GM12878 (cell line): ENCODE data around the gene PLEK2. TPM values are rescaled to one million over a fixed set of nuclear protein-coding genes. Genes with fewer than 3 reads are reported as not detected.

ENCODE experiments used
- ATAC-seq: fragments of 200-7000 bp; cut with Tn5 transposase; 3 replicates; pipeline ENCODE4 v1.9.1; 2020; ENCODE audit warnings: mild to moderate bottlenecking, moderate library complexity
- BruUV-seq: library from RNA; stranded (reverse); fragments of 400-500 nt; replicated peaks from 2 replicates; lab custom pipeline; 2021; lab: Mats Ljungman, UMichigan
- CTCF ChIA-PET: fragments of 300-600 bp; sonication (Branson Sonifier 250); formaldehyde crosslinking; extraction: SDS; loops from one replicate; lab custom pipeline; 2021; ENCODE audit warnings: inconsistent platforms; lab: Yijun Ruan, JAX
- POLR2A ChIA-PET: fragments of 350-600 bp; formaldehyde crosslinking; extraction: SDS; loops from one replicate; lab custom pipeline; 2021; ENCODE audit warnings: inconsistent platforms; lab: Charles Lee
- RAD21 ChIA-PET: fragments of 300-600 bp; sonication (Branson Sonifier 250); formaldehyde crosslinking; loops from one replicate; lab custom pipeline; 2023; ENCODE audit warnings: antibody characterized with exemption; ENCODE audit not compliant: unreplicated experiment; lab: Charles Lee
- SMC1A ChIA-PET: fragments of 300-600 bp; sonication (Branson Sonifier 250); formaldehyde crosslinking; loops from one replicate; lab custom pipeline; 2023; ENCODE audit not compliant: unreplicated experiment, uncharacterized antibody; lab: Charles Lee
- DNase-seq: peaks from one replicate; pipeline ENCODE4 v3.0.0-alpha.2; 2011; ENCODE audit warnings: low read depth, low spot score
- FAIRE-seq: peaks from 3 replicates; lab custom pipeline; 2011; peaks lifted over from hg19 to GRCh38; lab: Jason Lieb, UNC
- H2AFZ ChIP-seq: 2 replicates; pipeline ENCODE4 v1.6.0; 2011; ENCODE audit warnings: low read depth, low read length, control low read depth; ENCODE audit not compliant: control insufficient read depth
- H3K27ac ChIP-seq: 2 replicates; pipeline ENCODE4 v1.5.1; 2011; ENCODE audit warnings: control low read depth; ENCODE audit not compliant: control insufficient read depth, insufficient read depth
- H3K27me3 ChIP-seq, 2 experiments: replicated peaks in 1 of 2; 2 replicates each; pipeline versions ENCODE4 v1.6.0 to v1.6.1; 2011; ENCODE audit warnings: low read length in 1 of 2; ENCODE audit not compliant: control insufficient read depth in 2 of 2, insufficient read depth in 2 of 2
- H3K36me3 ChIP-seq, 2 experiments: 2 replicates each; pipeline ENCODE4 v1.5.1; 2011; ENCODE audit warnings: low read length in 1 of 2; ENCODE audit not compliant: control insufficient read depth in 2 of 2, insufficient read depth in 2 of 2
- H3K4me1 ChIP-seq: 2 replicates; pipeline ENCODE4 v1.6.1; 2011; ENCODE audit warnings: mild to moderate bottlenecking, low read length, moderate library complexity, mixed read lengths; ENCODE audit not compliant: control insufficient read depth, insufficient read depth
- H3K4me2 ChIP-seq: 2 replicates; pipeline ENCODE4 v1.6.0; 2011; ENCODE audit warnings: control low read depth; ENCODE audit not compliant: control insufficient read depth, insufficient read depth
- H3K4me3 ChIP-seq: fragments of 200-600 bp; sonication (generic); 2 replicates; pipeline ENCODE4 v1.5.1; 2016
- H3K79me2 ChIP-seq: 2 replicates; pipeline ENCODE4 v1.6.0; 2011; ENCODE audit warnings: low read length; ENCODE audit not compliant: control insufficient read depth, insufficient read depth
- H3K9ac ChIP-seq: 2 replicates; pipeline ENCODE4 v1.8.0; 2011; ENCODE audit warnings: low read length, control low read depth, mixed read lengths; ENCODE audit not compliant: control insufficient read depth, insufficient read depth
- H3K9me3 ChIP-seq: replicated peaks from 3 replicates; pipeline ENCODE4 v1.5.1; 2011; ENCODE audit warnings: mild to moderate bottlenecking, low read length; ENCODE audit not compliant: control insufficient read depth, insufficient read depth
- H4K20me1 ChIP-seq: 2 replicates; pipeline ENCODE4 v1.6.0; 2011; ENCODE audit not compliant: control insufficient read depth, insufficient read depth
- BRCA1 ChIP-seq: IDR thresholded peaks from 2 replicates; pipeline ENCODE4 v1.6.1; 2011; ENCODE audit warnings: low read depth, low read length, improper control_type of control experiment
- CREB1 ChIP-seq: IDR thresholded peaks from 2 replicates; pipeline ENCODE4 v1.6.1; 2012; ENCODE audit warnings: low read depth, mild to moderate bottlenecking, inconsistent platforms
- CUX1 ChIP-seq: IDR thresholded peaks from 2 replicates; pipeline ENCODE4 v1.6.1; 2012; ENCODE audit warnings: improper control_type of control experiment, low read depth, low read length; ENCODE audit not compliant: insufficient replicate concordance
- LARP7 ChIP-seq: fragments of 450-650 bp; IDR thresholded peaks from 2 replicates; pipeline ENCODE4 v1.6.1; 2017; ENCODE audit warnings: mild to moderate bottlenecking
- MTA3 ChIP-seq: IDR thresholded peaks from 2 replicates; pipeline ENCODE4 v1.6.1; 2012; ENCODE audit warnings: low read length, inconsistent platforms, borderline replicate concordance
- NBN ChIP-seq: fragments of 450-650 bp; IDR thresholded peaks from 2 replicates; pipeline ENCODE4 v1.6.1; 2016
- NFIC ChIP-seq: IDR thresholded peaks from 2 replicates; pipeline ENCODE4 v1.6.1; 2012; ENCODE audit warnings: low read depth, mild to moderate bottlenecking, inconsistent platforms, low read length, moderate library complexity
- NRF1 ChIP-seq: conservative IDR thresholded peaks from 2 replicates; pipeline ENCODE4 v1.6.1; 2011; ENCODE audit warnings: mild to moderate bottlenecking, low read depth, low read length, improper control_type of control experiment
- SREBF1 ChIP-seq: IDR thresholded peaks from 2 replicates; pipeline ENCODE4 v1.6.1; 2012; ENCODE audit warnings: mild to moderate bottlenecking, low read length
- SRF ChIP-seq, 2 experiments: IDR thresholded peaks; 2 replicates each; pipeline ENCODE4 v1.6.1; 2011; ENCODE audit warnings: low read depth in 2 of 2, low read length in 2 of 2, mild to moderate bottlenecking in 1 of 2, moderate library complexity in 1 of 2
- TAF1 ChIP-seq: IDR thresholded peaks from 2 replicates; pipeline ENCODE4 v1.6.1; 2011; ENCODE audit warnings: mild to moderate bottlenecking, low read depth, low read length, borderline replicate concordance
- YBX1 ChIP-seq: fragments of 450-650 bp; IDR thresholded peaks from 2 replicates; pipeline ENCODE4 v1.6.1; 2016; ENCODE audit warnings: antibody characterized with exemption
- ZBTB33 ChIP-seq: fragments of 450-650 bp; IDR thresholded peaks from 2 replicates; pipeline ENCODE4 v1.6.1; 2017; ENCODE audit warnings: mild to moderate bottlenecking
- ZZZ3 ChIP-seq: IDR thresholded peaks from 2 replicates; pipeline ENCODE4 v1.6.1; 2011; ENCODE audit warnings: low read depth; ENCODE audit not compliant: control insufficient read depth, insufficient read length
- WGBS: methylation state at CpG from one replicate; pipeline ENCODE4 v1.1.6; 2016; ENCODE audit warnings: low lambda C conversion rate; ENCODE audit not compliant: insufficient replicate concordance, insufficient coverage; ENCODE audit errors: missing lambda C conversion rate; 5-methylcytosine and 5-hydroxymethylcytosine counted together
- in situ Hi-C: fragments of 300-500 bp; cut with MboI; formaldehyde crosslinking; loops from 9 replicates; pipeline ENCODE4 v1.14.3; 2018; ENCODE audit warnings: mixed read lengths
- intact Hi-C: fragments of 100-400 bp; cut with micrococcal nuclease; formaldehyde crosslinking; loops from one replicate; pipeline ENCODE4 v1.14.2; 2022; ENCODE audit not compliant: unreplicated experiment
- polyA plus RNA-seq, 11 experiments: library from polyadenylated mRNA; depleted of rRNA in 4 of 11; unstranded in 6 of 11; stranded (reverse) in 5 of 11; fragments of >200 nt; fragmentation: Nextera tagmentation in 4 of 11; fragmentation: Illumina TruSeq in 1 of 11; extraction: Ambion mirVana in 4 of 11; extraction: Trizol in 1 of 11; gene quantifications; 1 replicate in 1 of 11; 2 replicates in 10 of 11; pipeline versions ENCODE4 v1.2.1 to v1.2.3, GENCODE V29; 2011 to 2016; ENCODE audit warnings: inconsistent platforms in 2 of 11, missing spikeins in 2 of 11, low read depth in 1 of 11
- total RNA-seq, 4 experiments: library from RNA; depleted of rRNA in 3 of 4; stranded (reverse); fragments of >200 nt in 3 of 4; fragmentation: Illumina TruSeq in 1 of 4; extraction: Trizol in 1 of 4; gene quantifications; 2 replicates each; pipeline versions ENCODE4 v1.2.1 to v1.2.3, GENCODE V29; 2013 to 2021
- TF ChIP-seq, protein P1 (sequence below): fragments of 450-650 bp; IDR thresholded peaks from 2 replicates; pipeline ENCODE4 v1.6.1; 2016; ENCODE audit warnings: mild to moderate bottlenecking
- TF ChIP-seq, protein P2 (sequence below): fragments of 450-650 bp; IDR thresholded peaks from 2 replicates; pipeline ENCODE4 v1.6.1; 2018; ENCODE audit warnings: borderline replicate concordance, mild to moderate bottlenecking; ENCODE audit not compliant: partially characterized antibody

The PLEK2 gene
- total and polyA plus RNA-seq, 10 of the 15 experiments (the other 5 are each of a cell fraction or from before 2014, with no cell fraction given) = 0.08 to 0.20 TPM; not detected in 8

GRCh38 chr14:67392800-67393199 lies 19.2 kb downstream of the PLEK2 start:
- no peaks in the 10 kb centered on the region for H3K79me2 ChIP-seq
- ATAC-seq = no peak
- no peaks in the 10 kb centered on the region for H4K20me1 ChIP-seq
- BruUV-seq = no TSS peak
- in situ Hi-C loops (no loop called here), intact Hi-C loops (no loop called here)
- no peak overlapping the region for H2AFZ ChIP-seq
- H3K27ac ChIP-seq = no peak overlapping the region
- H3K4me3 ChIP-seq = no peak overlapping the region
- H3K36me3 ChIP-seq = no peaks in the 10 kb centered on the region; a peak in 1 of 4 replicates
- ChIA-PET SMC1A (interaction anchor here (1.5 kb wide), 1 partner anchor 10 kb away, joined by 3 read pairs; no protein-coding TSS in a partner anchor), POLR2A (no interaction called here), RAD21 (no interaction called here), CTCF (no interaction called here)
- no peak for FAIRE-seq
- H3K9ac ChIP-seq = no peak overlapping the region
- WGBS = 64% methylated on average over 9 of the region's 9 CpGs
- no peaks in the 10 kb centered on the region for H3K27me3 ChIP-seq
- no peak overlapping the region for H3K4me2 ChIP-seq
- DNase-seq = no peak
- H3K9me3 ChIP-seq = no peaks in the 10 kb centered on the region
- no peaks in the 10 kb centered on the region for H3K4me1 ChIP-seq
- TF ChIP-seq, protein P1, sequence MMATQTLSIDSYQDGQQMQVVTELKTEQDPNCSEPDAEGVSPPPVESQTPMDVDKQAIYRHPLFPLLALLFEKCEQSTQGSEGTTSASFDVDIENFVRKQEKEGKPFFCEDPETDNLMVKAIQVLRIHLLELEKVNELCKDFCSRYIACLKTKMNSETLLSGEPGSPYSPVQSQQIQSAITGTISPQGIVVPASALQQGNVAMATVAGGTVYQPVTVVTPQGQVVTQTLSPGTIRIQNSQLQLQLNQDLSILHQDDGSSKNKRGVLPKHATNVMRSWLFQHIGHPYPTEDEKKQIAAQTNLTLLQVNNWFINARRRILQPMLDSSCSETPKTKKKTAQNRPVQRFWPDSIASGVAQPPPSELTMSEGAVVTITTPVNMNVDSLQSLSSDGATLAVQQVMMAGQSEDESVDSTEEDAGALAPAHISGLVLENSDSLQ = no peak
- TF ChIP-seq MTA3 = no peak
- TF ChIP-seq YBX1 = no peak
- TF ChIP-seq NBN = no peak
- TF ChIP-seq NFIC = no peak
- TF ChIP-seq CUX1 = no peak
- TF ChIP-seq NRF1 = no peak
- TF ChIP-seq SRF (IDR thresholded peaks at IDR 0.05; ENCODE audit: low read depth in 2 of 2, low read length in 2 of 2) = no peak
- TF ChIP-seq ZZZ3 = no peak
- no peak for TF ChIP-seq BRCA1
- TF ChIP-seq, protein P2, sequence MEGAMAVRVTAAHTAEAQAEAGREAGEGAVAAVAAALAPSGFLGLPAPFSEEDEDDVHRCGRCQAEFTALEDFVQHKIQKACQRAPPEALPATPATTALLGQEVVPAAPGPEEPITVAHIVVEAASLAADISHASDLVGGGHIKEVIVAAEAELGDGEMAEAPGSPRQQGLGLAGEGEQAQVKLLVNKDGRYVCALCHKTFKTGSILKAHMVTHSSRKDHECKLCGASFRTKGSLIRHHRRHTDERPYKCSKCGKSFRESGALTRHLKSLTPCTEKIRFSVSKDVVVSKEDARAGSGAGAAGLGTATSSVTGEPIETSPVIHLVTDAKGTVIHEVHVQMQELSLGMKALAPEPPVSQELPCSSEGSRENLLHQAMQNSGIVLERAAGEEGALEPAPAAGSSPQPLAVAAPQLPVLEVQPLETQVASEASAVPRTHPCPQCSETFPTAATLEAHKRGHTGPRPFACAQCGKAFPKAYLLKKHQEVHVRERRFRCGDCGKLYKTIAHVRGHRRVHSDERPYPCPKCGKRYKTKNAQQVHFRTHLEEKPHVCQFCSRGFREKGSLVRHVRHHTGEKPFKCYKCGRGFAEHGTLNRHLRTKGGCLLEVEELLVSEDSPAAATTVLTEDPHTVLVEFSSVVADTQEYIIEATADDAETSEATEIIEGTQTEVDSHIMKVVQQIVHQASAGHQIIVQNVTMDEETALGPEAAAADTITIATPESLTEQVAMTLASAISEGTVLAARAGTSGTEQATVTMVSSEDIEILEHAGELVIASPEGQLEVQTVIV = no peak
- TF ChIP-seq TAF1 = no peak
- TF ChIP-seq CREB1 = no peak
- no peak for TF ChIP-seq LARP7
- no peak for TF ChIP-seq SREBF1
- TF ChIP-seq ZBTB33 = no peak
